Suprapubic skin (tissue), 4 donors: ENCODE measurements around the gene MOCOS. TPM values are rescaled to one million over a fixed set of nuclear protein-coding genes. Genes with fewer than 3 reads are reported as not detected.

Experiments
- DNase-seq, 2 donors: peaks; one replicate each; pipeline ENCODE4 v3.0.0-alpha.2; 2019; ENCODE audit warnings: low spot score in 2 of 2
- H3K27ac ChIP-seq: fragments of 200-600 bp; sonication (generic); one replicate; pipeline ENCODE4 v1.5.1; 2019
- H3K27me3 ChIP-seq: fragments of 200-600 bp; sonication (generic); one replicate; pipeline ENCODE4 v1.5.1; 2019
- H3K36me3 ChIP-seq: fragments of 200-600 bp; sonication (generic); one replicate; pipeline ENCODE4 v1.5.1; 2019
- H3K4me1 ChIP-seq: fragments of 200-600 bp; sonication (generic); one replicate; pipeline ENCODE4 v1.5.1; 2019
- H3K4me3 ChIP-seq: fragments of 200-600 bp; sonication (generic); one replicate; pipeline ENCODE4 v1.5.1; 2019; ENCODE audit warnings: mild to moderate bottlenecking
- H3K9me3 ChIP-seq: fragments of 200-600 bp; sonication (generic); one replicate; pipeline ENCODE4 v1.5.1; 2019
- EP300 ChIP-seq: sonication (generic); formaldehyde crosslinking; IDR thresholded peaks from one replicate; pipeline ENCODE4 v1.6.1; 2017; ENCODE audit warnings: antibody characterized with exemption
- POLR2A ChIP-seq, 2 donors: fragments of 450-650 bp; IDR thresholded peaks; one replicate each; pipeline ENCODE4 v1.6.1; 2017; ENCODE audit warnings: antibody characterized with exemption in 2 of 2, mild to moderate bottlenecking in 2 of 2, moderate library complexity in 2 of 2
- POLR2AphosphoS5 ChIP-seq, 3 donors: sonication (generic); formaldehyde crosslinking; IDR thresholded peaks; one replicate each; pipeline ENCODE4 v1.6.1; 2017; ENCODE audit warnings: antibody characterized with exemption in 3 of 3
- WGBS: methylation state at CpG from one replicate; pipeline ENCODE4 v1.1.5; 2018; 5-methylcytosine and 5-hydroxymethylcytosine counted together
- total RNA-seq, 4 donors: library from RNA; depleted of rRNA; stranded (reverse); fragments of >200 nt; gene quantifications; one replicate each; pipeline ENCODE4 v1.1.0, GENCODE V29; 2016
- TF ChIP-seq, protein P1 (sequence below), 2 donors: fragments of 200-600 bp in 1 of 2; fragments of 450-650 bp in 1 of 2; sonication (generic) in 1 of 2; IDR thresholded peaks; one replicate each; pipeline ENCODE4 v1.5.1; 2016 to 2019; ENCODE audit warnings: antibody characterized with exemption in 2 of 2, mild to moderate bottlenecking in 1 of 2, moderate library complexity in 1 of 2

The MOCOS gene
- total RNA-seq, 4 donors from 2014 or later = 4.6 to 9.2 (median 6.4) TPM

DNA sequence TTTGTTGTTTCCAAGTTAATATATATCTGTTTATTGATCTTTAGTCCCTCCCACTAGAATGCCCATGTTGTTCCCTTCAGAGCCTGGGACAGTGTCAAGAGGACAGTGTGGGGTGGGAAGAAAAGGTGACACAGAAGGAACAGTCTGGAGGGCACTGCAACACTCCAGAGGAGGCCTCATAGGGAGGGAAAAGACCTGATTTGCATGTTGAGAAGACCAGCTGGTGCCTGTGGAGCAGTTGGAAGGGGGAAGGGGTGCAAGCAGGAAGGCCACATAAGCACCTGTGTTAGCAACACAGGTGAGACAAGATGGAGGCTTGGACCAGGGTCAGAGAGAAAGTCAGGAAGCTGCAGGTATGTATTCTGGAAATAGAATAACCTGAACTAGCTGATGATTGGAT lies 62.1 kb downstream of the MOCOS start:
- H3K27ac ChIP-seq = no peak overlapping the region
- H3K36me3 ChIP-seq = peaks cover 3% of the 10 kb centered on the region
- H3K9me3 ChIP-seq = no peaks in the 10 kb centered on the region
- no peak for TF ChIP-seq EP300
- TF ChIP-seq, protein P1, sequence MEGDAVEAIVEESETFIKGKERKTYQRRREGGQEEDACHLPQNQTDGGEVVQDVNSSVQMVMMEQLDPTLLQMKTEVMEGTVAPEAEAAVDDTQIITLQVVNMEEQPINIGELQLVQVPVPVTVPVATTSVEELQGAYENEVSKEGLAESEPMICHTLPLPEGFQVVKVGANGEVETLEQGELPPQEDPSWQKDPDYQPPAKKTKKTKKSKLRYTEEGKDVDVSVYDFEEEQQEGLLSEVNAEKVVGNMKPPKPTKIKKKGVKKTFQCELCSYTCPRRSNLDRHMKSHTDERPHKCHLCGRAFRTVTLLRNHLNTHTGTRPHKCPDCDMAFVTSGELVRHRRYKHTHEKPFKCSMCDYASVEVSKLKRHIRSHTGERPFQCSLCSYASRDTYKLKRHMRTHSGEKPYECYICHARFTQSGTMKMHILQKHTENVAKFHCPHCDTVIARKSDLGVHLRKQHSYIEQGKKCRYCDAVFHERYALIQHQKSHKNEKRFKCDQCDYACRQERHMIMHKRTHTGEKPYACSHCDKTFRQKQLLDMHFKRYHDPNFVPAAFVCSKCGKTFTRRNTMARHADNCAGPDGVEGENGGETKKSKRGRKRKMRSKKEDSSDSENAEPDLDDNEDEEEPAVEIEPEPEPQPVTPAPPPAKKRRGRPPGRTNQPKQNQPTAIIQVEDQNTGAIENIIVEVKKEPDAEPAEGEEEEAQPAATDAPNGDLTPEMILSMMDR (IDR thresholded peaks at IDR 0.05) = no peak
- H3K27me3 ChIP-seq = no peaks in the 10 kb centered on the region
- no peaks in the 10 kb centered on the region for H3K4me1 ChIP-seq
- H3K4me3 ChIP-seq = no peak overlapping the region
- DNase-seq = no peak

DNA sequence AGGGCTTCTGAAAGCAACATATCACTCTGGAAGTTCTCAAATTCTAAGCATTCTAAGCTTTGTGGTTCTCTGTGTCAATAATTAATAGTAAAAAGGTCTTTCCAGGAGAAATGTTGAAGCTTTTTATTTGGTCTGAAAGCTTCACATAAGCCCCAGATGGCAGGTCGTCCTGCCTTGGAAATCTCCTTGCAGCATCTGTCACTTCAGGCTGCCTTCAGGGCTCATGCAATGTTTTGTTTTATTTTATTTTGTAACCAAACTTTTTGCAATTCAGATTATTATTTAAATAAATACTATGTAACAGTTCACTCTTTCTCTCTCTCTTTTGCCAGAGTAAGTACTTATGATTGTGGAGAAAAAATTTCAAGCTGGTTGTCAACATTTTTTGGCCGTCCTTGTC lies 63.5 kb downstream of the MOCOS start:
- peaks cover 3% of the 10 kb centered on the region for H3K36me3 ChIP-seq
- no peak overlapping the region for H3K4me3 ChIP-seq
- H3K27ac ChIP-seq = no peak overlapping the region
- DNase-seq = no peak
- no peaks in the 10 kb centered on the region for H3K4me1 ChIP-seq
- no peaks in the 10 kb centered on the region for H3K27me3 ChIP-seq
- no peaks in the 10 kb centered on the region for H3K9me3 ChIP-seq
- TF ChIP-seq EP300 = no peak
- no peak for TF ChIP-seq POLR2AphosphoS5 (IDR thresholded peaks at IDR 0.05)
- TF ChIP-seq POLR2A (IDR thresholded peaks at IDR 0.05) = no peak
- TF ChIP-seq, protein P1 (IDR thresholded peaks at IDR 0.05) = no peak
- WGBS = 67% methylated on average over 2 of the region's 2 CpGs

DNA sequence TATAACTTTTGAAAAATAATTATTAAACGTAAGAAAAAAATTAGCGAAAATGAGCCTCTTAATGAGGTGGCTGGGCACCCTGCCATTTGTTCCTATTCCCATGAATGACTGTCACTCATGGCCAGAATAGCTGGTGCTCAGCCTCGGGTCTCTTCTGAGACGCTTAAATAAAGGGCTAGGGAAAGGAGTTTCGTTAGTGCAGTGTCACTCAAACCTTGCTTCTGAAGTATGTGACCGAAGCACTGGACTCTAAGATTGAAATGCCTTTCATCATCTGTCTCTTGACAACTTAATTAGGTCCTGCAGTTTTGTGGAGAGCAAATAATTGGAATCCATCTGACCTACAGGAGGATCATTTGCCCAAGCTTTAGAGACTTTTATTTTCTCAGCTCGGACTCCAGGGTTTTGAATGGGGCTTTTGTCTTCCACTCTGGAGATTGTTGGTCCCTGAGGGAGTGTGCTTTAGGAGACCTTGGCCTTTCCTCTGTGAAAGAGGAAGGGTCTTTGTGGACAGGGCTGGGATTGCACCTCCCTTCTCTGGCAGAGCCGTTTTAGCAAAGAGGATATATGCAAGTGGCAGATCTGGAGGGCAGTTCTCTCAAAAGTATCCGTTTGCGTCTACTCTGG lies 67.9 kb downstream of the MOCOS start:
- Histone ChIP-seq H3K4me1 (no peaks in the 10 kb centered on the region), H3K4me3 (no peak overlapping the region), H3K27ac (no peak overlapping the region), H3K27me3 (no peaks in the 10 kb centered on the region), H3K36me3 (peaks cover 3% of the 10 kb centered on the region), H3K9me3 (no peaks in the 10 kb centered on the region)
- DNase-seq = no peak
- WGBS = 71% methylated on average over 10 of the region's 10 CpGs
- no peak for TF ChIP-seq POLR2AphosphoS5 (IDR thresholded peaks at IDR 0.05)
- TF ChIP-seq POLR2A (IDR thresholded peaks at IDR 0.05) = no peak
- no peak for TF ChIP-seq EP300
- TF ChIP-seq, protein P1 (IDR thresholded peaks at IDR 0.05) = no peak

DNA sequence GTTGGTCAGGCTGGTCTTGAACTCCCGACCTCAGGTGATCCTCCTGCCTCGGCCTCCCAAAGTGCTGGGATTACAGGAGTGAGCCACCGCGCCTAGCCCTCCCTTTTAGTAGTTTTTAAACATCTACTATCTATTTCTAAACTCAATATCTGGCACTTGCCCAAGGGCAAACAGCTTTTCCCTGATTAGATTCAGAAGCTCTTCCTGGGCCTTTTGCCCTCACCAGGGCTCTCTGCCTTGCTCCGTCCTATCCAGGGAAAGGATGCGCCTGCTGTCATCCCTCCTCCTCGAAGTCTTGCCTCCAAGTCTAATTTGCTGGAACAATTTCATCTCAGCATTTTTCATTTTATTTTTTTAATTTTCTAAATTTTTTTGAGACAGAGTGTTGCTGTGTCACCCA lies 68.8 kb downstream of the MOCOS start:
- Histone ChIP-seq H3K4me1 (no peaks in the 10 kb centered on the region), H3K9me3 (no peaks in the 10 kb centered on the region), H3K27ac (no peak overlapping the region), H3K27me3 (no peaks in the 10 kb centered on the region), H3K36me3 (peaks cover 3% of the 10 kb centered on the region), H3K4me3 (no peak overlapping the region)
- TF ChIP-seq POLR2A (IDR thresholded peaks at IDR 0.05) = no peak
- TF ChIP-seq POLR2AphosphoS5 (IDR thresholded peaks at IDR 0.05) = no peak
- TF ChIP-seq, protein P1 (IDR thresholded peaks at IDR 0.05) = no peak
- TF ChIP-seq EP300 = no peak
- WGBS = 89% methylated on average over 7 of the region's 7 CpGs
- no peak for DNase-seq

DNA sequence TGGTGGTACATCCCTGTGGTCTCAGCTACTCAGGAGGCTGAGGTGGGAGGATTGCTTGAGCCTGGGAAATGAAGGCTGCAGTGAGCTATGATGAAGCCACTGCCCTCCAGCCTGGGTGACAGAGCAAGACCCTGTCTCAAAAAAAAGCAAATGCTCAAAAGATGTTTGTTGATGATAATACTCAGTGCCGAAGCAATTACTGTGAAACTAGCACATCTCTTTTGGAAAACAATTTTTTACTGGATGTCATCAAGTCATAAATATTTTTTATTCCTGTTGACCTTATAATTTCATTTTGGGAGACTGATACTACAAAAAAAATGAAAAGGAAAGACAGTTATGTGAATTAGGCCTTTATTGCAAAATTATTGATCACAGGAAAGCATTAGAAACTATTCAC lies 75.7 kb downstream of the MOCOS start:
- no peak overlapping the region for H3K4me3 ChIP-seq
- H3K27me3 ChIP-seq = no peaks in the 10 kb centered on the region
- WGBS = 97% methylated on average over 1 of the region's 1 CpG
- no peak overlapping the region for H3K27ac ChIP-seq
- TF ChIP-seq EP300 (no peak), POLR2A (IDR thresholded peaks at IDR 0.05) (no peak), POLR2AphosphoS5 (IDR thresholded peaks at IDR 0.05) (no peak)
- TF ChIP-seq, protein P1 (IDR thresholded peaks at IDR 0.05) = no peak
- no peaks in the 10 kb centered on the region for H3K9me3 ChIP-seq
- no peak for DNase-seq
- no peaks in the 10 kb centered on the region for H3K36me3 ChIP-seq
- no peaks in the 10 kb centered on the region for H3K4me1 ChIP-seq
